GM19452 (cell line): ENCODE data around the gene PLK4.
"Not testable (repeated sequence)": the region's sequence is repeated elsewhere in the genome, so short reads cannot be mapped to it uniquely, and the experiment has no call there.

Source experiments
- ATAC-seq: cut with Tn5 transposase; IDR thresholded peaks from one replicate; pipeline ENCODE4 v1.9.1; 2021; ENCODE audit not compliant: unreplicated experiment

The PLK4 gene

DNA sequence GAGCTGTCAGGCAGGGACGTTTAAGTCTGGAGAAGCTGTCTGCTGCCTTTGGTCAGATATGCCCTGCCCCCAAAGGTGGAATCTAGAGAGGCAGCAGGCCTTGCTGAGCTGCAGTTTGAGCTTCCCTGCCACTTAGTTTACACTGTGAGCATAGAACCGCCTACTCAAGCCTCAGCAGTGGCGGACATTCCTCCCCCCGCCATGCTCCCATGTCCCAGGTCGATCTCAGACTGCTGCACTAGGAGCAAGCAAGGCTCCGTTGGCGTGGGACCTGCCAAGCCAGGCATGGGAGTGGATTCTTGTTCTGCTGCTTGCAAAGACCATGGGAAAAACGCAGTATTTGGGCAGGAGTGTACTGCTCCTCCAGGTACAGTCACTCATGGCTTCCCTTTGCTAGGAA, 24.3 kb downstream of the PLK4 start:
- no peak for ATAC-seq

DNA sequence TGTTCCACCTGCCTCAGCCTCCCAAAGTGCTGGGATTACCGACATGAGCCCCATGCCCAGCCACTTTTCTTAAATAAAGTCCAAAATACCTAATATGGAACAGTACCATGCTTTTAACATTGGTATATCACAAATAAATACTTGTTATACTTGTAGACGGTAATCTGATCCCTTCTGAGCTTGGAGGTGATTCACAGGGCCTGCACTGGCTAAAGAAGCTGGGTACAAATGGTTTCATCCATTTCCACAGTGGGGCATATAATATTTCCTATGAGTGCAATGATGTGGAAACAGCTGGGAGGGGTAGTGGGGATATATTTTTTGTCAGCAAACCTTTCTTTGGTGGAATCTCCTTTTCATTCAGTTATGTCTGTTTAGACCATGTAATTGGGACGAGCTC, 35.8 kb downstream of the PLK4 start:
- ATAC-seq, result no peak

DNA sequence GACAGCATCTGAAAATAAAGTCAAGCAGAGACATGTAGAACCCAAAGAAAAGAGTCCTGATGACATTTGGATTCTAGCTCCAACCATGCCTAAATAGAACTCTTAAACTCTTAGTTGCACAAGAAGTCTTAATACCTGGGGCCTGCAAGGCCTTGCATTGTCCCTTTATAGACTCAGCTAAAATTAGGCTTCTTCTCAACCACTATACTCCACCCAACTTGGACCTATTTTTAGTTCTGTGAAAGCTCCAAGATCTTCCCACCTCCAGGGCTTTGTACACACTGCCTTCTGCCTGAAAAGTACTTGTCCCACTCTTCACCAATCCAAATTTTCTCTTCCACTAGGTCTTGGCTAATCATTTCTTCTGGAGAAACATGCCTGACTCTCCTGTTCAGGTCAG, 36.5 kb downstream of the PLK4 start:
- ATAC-seq, result no peak

- ATAC-seq, result no peak
These were observed 39.8 kb downstream of the PLK4 start for GRCh38 chr4:127920521-127920920.

GRCh38 chr4:127922226-127922625, 41.5 kb downstream of the PLK4 start:
- ATAC-seq, result no peak

- not testable (repeated sequence) for ATAC-seq
These were observed 45.0 kb downstream of the PLK4 start for GRCh38 chr4:127925720-127926119.

- ATAC-seq, result no peak
These were observed 49.5 kb downstream of the PLK4 start for GRCh38 chr4:127930175-127930574.

DNA sequence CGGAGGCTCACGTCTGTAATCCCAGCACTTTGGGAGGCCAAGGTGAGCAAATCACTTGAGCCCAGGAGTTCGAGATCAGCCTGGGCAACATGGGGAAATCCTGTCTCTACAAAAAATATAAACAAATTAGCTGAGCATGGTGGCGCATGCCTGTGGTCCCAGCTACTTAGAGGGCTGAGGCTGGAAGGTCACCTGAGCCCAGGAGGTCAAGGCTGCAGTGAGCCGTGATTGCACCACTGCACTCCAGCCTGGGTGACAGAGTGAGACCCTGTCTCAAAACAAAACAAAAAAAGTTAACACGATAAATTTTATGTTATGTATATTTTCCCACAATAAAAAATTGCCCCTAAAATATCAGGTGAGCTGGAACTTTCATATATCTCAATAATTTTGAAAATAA, 51.1 kb downstream of the PLK4 start:
- ATAC-seq, result not testable (repeated sequence)

DNA sequence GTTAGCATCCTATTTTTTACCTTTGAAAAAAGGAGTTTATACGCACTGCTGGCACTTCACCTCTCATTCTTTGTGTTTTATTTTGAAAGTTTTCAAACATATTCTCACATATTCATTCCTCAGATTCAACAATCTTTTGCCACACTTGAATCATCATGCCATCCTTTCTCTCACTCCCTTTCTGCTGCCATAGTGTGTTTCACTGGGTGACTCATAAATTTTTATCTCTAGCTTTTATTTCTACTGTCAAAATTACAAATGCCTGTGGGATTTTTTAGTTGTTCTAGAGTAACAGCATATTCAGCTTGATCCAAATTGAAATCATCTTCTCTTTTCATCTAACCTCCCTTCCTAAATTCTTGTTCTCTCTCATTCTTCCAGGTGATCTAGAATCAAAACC, 56.3 kb downstream of the PLK4 start:
- no peak for ATAC-seq
